Ishikawa (cell line): ENCODE results near the gene IGFBP6.

Experiments used
- CEBPB ChIP-seq: IDR thresholded peaks from 2 replicates; pipeline ENCODE4 v1.6.1; 2012
- CREB1 ChIP-seq: IDR thresholded peaks from 2 replicates; pipeline ENCODE4 v1.6.1; 2012; ENCODE audit warnings: low read depth
- EGR1 ChIP-seq: IDR thresholded peaks from 2 replicates; pipeline ENCODE4 v1.6.1; 2012
- EP300 ChIP-seq: IDR thresholded peaks from 2 replicates; pipeline ENCODE4 v1.6.1; 2012; ENCODE audit warnings: borderline replicate concordance
- FOXM1 ChIP-seq: IDR thresholded peaks from 2 replicates; pipeline ENCODE4 v1.6.1; 2012; ENCODE audit warnings: low read depth, borderline replicate concordance
- NFIC ChIP-seq: IDR thresholded peaks from 2 replicates; pipeline ENCODE4 v1.6.1; 2012
- RAD21 ChIP-seq: IDR thresholded peaks from 2 replicates; pipeline ENCODE4 v1.6.1; 2012; ENCODE audit warnings: low read depth
- TAF1 ChIP-seq: IDR thresholded peaks from 2 replicates; pipeline ENCODE4 v1.6.1; 2012; ENCODE audit warnings: low read depth, mild to moderate bottlenecking
- TCF12 ChIP-seq: IDR thresholded peaks from 2 replicates; pipeline ENCODE4 v1.6.1; 2012; ENCODE audit warnings: low read depth
- TEAD4 ChIP-seq: IDR thresholded peaks from 2 replicates; pipeline ENCODE4 v1.6.1; 2012
- YY1 ChIP-seq: IDR thresholded peaks from 2 replicates; pipeline ENCODE4 v1.6.1; 2012; ENCODE audit warnings: low read depth
- ZBTB7A ChIP-seq: IDR thresholded peaks from 2 replicates; pipeline ENCODE4 v1.6.1; 2012; ENCODE audit warnings: low read depth
- TF ChIP-seq, protein P1 (sequence below): IDR thresholded peaks from 2 replicates; pipeline ENCODE4 v1.6.1; 2012
- TF ChIP-seq, protein P2 (sequence below): IDR thresholded peaks from 2 replicates; pipeline ENCODE4 v1.6.1; 2012
- TF ChIP-seq, protein P3 (sequence below): IDR thresholded peaks from 2 replicates; pipeline ENCODE4 v1.6.1; 2012; ENCODE audit warnings: low read depth, mild to moderate bottlenecking

Gene IGFBP6, protein sequence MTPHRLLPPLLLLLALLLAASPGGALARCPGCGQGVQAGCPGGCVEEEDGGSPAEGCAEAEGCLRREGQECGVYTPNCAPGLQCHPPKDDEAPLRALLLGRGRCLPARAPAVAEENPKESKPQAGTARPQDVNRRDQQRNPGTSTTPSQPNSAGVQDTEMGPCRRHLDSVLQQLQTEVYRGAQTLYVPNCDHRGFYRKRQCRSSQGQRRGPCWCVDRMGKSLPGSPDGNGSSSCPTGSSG

DNA sequence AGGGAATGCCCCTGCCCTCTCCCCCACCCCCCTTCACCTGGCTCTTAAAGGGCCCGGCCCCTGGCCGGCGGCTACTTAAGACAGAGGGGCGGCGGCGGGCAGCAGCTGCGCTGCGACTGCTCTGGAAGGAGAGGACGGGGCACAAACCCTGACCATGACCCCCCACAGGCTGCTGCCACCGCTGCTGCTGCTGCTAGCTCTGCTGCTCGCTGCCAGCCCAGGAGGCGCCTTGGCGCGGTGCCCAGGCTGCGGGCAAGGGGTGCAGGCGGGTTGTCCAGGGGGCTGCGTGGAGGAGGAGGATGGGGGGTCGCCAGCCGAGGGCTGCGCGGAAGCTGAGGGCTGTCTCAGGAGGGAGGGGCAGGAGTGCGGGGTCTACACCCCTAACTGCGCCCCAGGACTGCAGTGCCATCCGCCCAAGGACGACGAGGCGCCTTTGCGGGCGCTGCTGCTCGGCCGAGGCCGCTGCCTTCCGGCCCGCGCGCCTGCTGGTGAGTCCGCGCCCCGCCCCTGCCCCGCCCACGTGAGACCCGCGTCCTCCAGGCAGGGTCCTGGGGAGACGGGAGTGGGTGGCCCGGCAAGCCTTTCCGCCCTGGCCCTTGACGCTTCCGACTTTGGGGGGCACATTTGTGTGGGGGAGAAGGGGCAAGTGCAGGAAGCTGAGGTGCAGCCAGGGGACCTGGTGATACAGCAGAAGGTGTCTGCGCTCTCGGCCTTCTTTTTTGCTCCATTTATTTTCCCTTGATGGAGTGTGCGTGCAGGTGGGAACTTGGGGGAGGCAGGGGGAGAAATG, at the start of gene IGFBP6:
Gene IGFBP6 (plus strand): TSS at position 104 of the 790 bp plus-strand sequence. CDS start 51 bp downstream, at position 155.
- TF ChIP-seq TAF1 (no peak), TEAD4 (no peak; the same call in 1 of the 2 replicates), CEBPB (no peak), RAD21 (no peak), FOXM1 (no peak), YY1 (no peak), TCF12 (peak; percentile 43; the same call in 1 of the 2 replicates), EP300 (no peak), NFIC (peak; percentile 93), CREB1 (no peak), ZBTB7A (peak; percentile 97), EGR1 (peak; percentile 39; the same call in 1 of the 2 replicates)
- TF ChIP-seq, protein P1, sequence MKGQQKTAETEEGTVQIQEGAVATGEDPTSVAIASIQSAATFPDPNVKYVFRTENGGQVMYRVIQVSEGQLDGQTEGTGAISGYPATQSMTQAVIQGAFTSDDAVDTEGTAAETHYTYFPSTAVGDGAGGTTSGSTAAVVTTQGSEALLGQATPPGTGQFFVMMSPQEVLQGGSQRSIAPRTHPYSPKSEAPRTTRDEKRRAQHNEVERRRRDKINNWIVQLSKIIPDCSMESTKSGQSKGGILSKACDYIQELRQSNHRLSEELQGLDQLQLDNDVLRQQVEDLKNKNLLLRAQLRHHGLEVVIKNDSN = 0 out of 2 replicates have a peak, but pooled peaks have one; percentile 21
- TF ChIP-seq, protein P2, sequence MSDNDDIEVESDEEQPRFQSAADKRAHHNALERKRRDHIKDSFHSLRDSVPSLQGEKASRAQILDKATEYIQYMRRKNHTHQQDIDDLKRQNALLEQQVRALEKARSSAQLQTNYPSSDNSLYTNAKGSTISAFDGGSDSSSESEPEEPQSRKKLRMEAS = peak; percentile 25; the same call in 1 of the 2 replicates

DNA sequence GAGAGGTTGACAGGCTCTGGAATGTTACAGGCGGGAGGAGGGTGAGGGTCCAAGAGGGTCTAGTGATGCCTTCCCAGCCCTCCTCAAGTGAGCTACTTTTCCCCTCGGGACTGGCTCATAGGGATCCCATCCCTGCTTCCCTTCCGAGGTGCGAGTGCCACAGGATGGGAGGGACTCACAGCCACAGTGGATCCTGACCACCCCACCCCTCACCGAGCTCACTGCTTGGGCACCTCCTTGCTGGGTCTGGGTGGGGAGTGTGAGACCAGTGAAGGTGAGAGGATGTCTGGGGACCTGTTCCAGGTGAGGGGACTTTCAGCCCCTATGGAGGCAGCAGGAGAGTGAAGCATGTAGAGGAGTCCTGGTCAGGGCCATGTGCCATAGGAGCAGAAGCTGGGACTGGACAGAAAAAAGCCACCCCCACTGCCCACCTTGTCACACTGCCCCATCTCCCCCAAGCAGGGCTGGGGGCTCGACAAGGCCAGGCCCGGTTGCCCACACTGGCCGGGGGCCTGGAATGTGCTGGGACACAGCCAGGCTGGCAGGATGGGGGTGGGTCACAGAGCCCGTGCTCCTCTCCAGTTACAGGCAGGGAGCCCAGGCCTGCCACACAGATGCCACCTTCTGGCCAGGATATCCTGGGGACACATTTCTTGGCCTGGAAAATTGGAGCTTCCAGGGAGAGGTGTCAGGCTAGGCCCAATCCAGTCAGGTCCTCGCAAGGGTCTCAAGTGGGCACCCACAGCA, 49.3 kb upstream of the IGFBP6 start:
- TF ChIP-seq, protein P2 = peak; percentile 7; the same call in 1 of the 2 replicates
- TF ChIP-seq EP300 (peak; percentile 59; the same call in 1 of the 2 replicates), CREB1 (no peak), TCF12 (no peak), RAD21 (peak; percentile 52), TEAD4 (peak; percentile 94), CEBPB (no peak), YY1 (0 out of 2 replicates have a peak, but pooled peaks have one; percentile 50), EGR1 (no peak), TAF1 (no peak), FOXM1 (no peak), NFIC (peak; percentile 79), ZBTB7A (peak; percentile 80)
- TF ChIP-seq, protein P1 = no peak
- TF ChIP-seq, protein P3, sequence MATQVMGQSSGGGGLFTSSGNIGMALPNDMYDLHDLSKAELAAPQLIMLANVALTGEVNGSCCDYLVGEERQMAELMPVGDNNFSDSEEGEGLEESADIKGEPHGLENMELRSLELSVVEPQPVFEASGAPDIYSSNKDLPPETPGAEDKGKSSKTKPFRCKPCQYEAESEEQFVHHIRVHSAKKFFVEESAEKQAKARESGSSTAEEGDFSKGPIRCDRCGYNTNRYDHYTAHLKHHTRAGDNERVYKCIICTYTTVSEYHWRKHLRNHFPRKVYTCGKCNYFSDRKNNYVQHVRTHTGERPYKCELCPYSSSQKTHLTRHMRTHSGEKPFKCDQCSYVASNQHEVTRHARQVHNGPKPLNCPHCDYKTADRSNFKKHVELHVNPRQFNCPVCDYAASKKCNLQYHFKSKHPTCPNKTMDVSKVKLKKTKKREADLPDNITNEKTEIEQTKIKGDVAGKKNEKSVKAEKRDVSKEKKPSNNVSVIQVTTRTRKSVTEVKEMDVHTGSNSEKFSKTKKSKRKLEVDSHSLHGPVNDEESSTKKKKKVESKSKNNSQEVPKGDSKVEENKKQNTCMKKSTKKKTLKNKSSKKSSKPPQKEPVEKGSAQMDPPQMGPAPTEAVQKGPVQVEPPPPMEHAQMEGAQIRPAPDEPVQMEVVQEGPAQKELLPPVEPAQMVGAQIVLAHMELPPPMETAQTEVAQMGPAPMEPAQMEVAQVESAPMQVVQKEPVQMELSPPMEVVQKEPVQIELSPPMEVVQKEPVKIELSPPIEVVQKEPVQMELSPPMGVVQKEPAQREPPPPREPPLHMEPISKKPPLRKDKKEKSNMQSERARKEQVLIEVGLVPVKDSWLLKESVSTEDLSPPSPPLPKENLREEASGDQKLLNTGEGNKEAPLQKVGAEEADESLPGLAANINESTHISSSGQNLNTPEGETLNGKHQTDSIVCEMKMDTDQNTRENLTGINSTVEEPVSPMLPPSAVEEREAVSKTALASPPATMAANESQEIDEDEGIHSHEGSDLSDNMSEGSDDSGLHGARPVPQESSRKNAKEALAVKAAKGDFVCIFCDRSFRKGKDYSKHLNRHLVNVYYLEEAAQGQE = no peak

DNA sequence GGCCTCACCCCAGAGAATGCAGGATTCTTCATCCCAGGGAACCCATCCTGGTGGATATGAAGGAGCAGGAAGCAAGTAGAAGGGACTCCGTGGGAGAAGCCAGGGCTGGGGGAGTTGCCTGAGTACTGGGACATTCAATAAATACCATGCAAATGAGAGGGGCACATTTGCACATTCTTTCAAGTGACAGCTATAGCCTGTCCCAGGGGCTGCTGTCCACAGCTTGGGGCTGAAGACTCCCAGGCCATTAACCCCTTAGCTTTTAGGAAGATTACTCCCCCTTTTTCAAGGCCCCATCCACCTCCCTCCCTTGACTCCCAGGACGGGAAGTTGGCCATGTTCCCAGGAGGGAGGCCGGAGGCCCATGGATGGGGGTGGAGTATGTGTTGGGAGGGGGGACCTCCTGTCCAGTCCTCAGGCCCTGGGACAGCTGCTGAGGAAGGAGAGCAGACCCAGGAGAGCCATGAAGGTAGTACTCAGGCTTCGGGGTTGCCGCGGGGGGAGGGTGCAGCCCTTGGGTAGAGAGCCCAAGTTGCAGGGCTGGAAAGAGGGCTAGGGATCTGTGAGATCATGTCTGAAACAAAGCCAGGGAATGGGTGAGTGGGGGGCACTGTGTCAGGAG, 48.6 kb upstream of the IGFBP6 start:
- TF ChIP-seq ZBTB7A (peak; percentile 76), EP300 (no peak; the same call in 1 of the 2 replicates), YY1 (no peak), EGR1 (no peak), NFIC (peak; percentile 95), TEAD4 (peak; percentile 61), CEBPB (no peak), TAF1 (no peak), RAD21 (no peak; the same call in 1 of the 2 replicates), CREB1 (no peak), FOXM1 (0 out of 2 replicates have a peak, but pooled peaks have one; percentile 38)
- TF ChIP-seq, protein P2 = no peak; the same call in none of the 2 replicates
- TF ChIP-seq, protein P3 = peak; percentile 77
- TF ChIP-seq, protein P1 = peak; percentile 50; the same call in 1 of the 2 replicates
